Stimulated activated CD4-positive, alpha-beta T cell treated with anti-CD3 and anti-CD28 coated beads, TNF-alpha, amount 100 ng/mL, for 4 hours (primary cell): ENCODE results near the gene ABCA10.
A peak's percentile ranks its signal among the peaks of the same experiment; 100 is the strongest.
"Not testable (repeated sequence)": the region's sequence is repeated elsewhere in the genome, so short reads cannot be mapped to it uniquely, and the experiment has no call there.

Experiments used
- DNase-seq, 3 experiments: peaks; one replicate each; pipeline ENCODE4 v3.0.0-alpha.2; 2020; ENCODE audit warnings: low read depth in 3 of 3

ABCA10 gene, protein sequence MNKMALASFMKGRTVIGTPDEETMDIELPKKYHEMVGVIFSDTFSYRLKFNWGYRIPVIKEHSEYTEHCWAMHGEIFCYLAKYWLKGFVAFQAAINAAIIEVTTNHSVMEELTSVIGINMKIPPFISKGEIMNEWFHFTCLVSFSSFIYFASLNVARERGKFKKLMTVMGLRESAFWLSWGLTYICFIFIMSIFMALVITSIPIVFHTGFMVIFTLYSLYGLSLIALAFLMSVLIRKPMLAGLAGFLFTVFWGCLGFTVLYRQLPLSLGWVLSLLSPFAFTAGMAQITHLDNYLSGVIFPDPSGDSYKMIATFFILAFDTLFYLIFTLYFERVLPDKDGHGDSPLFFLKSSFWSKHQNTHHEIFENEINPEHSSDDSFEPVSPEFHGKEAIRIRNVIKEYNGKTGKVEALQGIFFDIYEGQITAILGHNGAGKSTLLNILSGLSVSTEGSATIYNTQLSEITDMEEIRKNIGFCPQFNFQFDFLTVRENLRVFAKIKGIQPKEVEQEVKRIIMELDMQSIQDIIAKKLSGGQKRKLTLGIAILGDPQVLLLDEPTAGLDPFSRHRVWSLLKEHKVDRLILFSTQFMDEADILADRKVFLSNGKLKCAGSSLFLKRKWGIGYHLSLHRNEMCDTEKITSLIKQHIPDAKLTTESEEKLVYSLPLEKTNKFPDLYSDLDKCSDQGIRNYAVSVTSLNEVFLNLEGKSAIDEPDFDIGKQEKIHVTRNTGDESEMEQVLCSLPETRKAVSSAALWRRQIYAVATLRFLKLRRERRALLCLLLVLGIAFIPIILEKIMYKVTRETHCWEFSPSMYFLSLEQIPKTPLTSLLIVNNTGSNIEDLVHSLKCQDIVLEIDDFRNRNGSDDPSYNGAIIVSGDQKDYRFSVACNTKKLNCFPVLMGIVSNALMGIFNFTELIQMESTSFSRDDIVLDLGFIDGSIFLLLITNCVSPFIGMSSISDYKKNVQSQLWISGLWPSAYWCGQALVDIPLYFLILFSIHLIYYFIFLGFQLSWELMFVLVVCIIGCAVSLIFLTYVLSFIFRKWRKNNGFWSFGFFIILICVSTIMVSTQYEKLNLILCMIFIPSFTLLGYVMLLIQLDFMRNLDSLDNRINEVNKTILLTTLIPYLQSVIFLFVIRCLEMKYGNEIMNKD (N-terminal part only)

DNA sequence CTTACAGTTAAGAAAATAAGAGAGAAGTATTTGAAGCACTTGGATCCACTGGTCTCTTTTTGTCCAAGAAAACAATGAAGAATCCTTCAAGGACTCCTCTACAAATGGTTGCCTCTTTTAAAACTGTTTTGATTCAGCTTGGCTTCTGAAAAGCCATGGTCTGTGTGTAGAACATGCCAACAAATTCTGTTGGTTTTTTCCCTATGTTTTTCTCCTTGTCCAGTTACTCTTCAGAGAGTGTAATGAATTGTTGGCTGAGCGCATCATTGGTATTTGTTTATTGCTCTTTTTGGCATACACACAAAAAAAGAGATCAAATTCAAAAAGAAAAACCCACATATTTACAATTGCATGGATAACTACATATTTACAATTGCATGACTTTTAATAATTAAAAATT lies at the start of gene ABCA10:
ABCA10 (minus strand) TSS at position 249 of the 400 bp plus-strand sequence. CDS start 3,466 bp downstream, outside the sequence.
- DNase-seq = no peak

DNA sequence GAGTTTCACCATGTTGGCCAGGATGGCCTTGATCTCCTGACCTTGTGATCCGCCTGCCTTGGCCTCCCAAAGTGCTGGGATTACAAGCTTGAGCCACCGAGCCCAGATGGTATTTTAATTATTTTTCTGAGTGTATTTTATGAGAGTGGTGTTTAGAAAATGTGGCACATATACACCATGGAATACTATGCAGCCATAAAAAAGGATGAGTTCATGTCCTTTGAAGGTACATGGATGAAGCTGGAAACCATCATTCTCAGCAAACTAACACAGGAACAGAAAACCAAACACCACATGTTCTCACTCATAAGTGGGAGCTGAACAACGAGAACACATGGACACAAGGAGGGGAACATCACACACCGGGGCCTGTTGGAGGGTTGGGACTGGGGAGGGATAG lies 47.7 kb upstream of the ABCA10 start:
- DNase-seq = not testable (repeated sequence)

DNA sequence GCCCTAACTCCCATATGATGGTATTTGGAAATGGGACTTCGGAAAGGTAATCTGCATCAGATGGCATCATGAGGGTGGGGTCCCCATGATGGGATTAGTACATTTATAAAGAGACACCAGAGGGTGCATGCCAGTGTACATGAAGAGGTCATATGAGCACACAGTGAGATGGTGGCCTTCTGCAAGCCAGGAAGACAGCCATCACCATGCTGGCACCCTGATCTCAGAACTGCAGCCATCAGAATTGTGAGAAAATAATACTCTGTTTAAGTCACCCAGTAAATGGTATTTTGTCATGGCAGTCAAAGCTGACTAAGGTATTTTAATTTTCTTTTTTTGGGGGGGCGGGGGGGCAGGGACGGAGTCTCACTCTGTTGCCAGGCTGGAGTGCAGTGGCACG lies 47.1 kb upstream of the ABCA10 start:
- no peak for DNase-seq

DNA sequence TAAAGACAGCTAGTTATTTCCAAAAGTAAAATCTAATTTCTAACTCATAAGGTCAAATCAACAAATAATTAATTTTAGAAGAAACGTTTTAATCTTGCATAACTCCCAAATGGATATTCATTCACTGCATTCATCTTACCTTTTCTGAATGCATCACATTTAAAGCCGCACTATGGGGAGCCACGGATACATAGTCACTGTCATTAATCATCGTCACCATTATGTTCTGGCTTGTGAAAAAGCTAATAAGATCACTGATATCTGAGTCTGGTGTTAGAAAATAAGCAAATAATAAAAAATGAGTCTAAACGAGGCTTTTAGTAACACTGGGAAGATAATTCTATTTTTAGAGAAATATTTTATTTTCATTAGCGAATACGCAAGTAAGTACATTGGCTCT lies 42.4 kb upstream of the ABCA10 start:
- DNase-seq = no peak

DNA sequence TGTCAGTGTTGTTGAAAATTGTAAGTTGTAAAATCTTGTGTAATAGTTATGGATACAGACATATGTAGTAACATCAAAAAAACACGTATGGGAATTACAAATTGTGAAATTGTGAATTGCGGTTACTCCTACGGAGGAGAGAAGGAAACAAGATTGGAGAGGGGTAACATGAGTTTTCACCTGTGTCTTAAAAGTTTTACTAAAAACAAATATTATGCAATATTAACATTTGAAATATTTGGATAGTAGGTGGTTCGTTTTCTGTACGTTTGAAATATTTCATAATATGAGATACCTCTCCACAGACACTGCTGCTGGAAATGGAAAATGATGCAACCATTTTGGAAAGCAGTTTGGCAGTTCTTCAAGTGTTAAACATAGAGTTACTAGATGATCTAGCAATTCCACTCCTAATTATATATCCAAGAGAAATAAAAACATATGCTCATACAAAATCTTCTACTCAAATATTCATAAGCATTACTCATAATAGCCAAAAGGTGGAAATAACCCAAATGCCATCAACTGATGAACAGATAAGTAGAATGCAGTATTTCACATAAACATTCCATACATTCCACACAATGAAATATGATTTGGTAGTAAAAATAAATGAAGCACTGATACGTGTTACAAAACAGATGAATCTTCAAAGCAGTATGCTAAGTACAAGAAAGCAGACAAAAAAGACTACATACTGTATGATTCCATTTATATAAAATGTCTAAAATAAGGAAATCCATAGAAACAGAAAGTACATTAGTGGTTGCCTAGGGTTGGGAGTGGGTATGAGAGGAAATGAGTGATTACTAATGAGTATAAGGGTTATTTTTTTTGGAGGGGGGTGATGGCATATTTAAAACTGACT lies 40.7 kb upstream of the ABCA10 start:
- DNase-seq = no peak

DNA sequence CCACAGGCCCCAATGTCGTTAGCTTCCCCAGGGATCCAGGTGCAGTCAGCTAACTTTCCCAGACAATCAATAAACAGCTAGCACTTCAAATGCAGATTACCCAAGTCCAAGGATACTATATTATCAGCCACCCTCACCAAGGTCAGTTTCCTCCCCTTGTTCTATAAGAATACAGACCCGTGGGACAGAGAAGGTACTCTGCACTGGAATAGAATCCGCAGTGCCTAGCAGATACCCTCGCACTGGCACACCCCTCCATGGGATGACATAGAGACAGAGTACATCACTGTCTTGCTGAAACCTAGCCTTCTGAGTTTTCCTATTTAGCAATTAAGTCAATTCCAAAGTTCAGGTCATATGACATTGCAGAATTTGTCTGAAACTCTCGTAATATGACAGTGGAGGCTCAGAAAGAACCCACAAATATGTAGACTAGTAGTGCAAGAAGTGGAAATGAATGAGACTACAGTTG lies 40.0 kb upstream of the ABCA10 start:
- DNase-seq = no peak

DNA sequence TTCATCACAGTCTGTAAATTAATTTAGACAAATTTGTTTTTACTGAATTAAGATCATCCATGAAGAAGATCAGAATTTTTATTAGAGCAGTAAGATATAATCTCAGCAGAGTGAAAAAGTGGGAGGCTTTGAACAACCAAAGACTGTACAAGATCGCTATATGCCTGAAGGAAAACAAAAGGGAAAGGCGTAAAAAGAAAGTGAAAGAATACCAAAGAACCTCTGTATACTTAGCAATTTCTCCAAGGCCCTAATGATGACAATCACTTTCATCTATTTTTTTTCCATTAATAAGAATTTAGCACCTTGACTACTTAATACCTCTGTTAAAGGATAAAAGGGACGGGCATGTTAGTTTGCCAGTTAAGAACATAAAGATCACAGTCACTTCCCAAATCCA lies 38.6 kb upstream of the ABCA10 start:
- no peak for DNase-seq

DNA sequence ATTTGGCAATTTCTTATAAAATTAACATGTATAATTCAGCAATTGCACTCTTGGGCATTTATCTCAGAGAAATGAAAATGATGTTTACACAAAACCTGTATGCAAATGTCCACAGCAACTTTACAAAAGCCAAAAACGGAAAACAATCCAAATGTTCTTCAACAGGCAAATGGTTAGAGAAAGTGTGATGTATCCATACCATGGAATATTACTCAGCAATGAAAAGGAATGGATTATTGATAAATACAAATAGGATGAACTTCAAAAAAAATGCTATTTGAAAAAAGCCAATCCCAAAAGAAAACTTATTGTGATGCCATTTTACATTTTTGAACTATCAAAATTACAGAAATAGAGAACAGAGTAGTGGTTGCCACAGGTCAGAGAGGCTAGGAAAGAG lies 37.2 kb upstream of the ABCA10 start:
- no peak for DNase-seq

DNA sequence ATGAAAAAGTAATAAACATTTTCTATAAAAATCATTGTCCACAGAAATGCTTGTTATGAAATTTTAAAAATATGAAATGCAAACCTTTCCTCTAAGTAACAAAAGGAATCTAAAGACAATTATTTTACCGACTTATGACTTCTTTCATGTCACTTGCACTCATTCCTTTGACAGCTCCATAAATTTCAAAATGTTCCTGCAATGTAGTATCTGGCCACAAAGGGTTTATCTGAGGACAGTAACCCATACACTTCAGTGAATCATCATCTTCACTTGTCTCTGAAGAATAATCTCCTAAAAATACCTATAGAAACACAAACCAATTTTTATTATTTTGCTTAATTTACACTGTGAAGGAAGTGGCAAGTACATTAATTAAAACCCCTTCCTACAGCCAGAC lies 25.6 kb upstream of the ABCA10 start:
- DNase-seq = no peak

DNA sequence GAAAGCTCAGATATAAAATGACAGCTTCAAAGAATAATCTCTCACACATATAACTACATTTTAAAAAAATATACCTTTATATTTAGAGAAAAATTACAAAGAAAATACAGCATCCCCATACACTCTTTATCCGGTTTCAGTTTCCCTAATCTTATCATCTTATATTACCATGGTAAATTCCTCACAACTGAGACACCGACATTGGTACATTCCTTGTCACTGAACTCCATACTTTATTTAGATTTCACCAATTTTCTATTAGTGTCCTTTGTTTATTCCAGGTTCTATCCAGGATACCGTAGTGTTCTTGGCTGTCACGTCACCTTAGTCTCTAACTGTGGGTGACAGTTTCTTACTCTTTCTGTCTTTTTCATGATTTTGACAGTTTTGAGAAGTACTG lies 22.0 kb upstream of the ABCA10 start:
- DNase-seq = no peak

DNA sequence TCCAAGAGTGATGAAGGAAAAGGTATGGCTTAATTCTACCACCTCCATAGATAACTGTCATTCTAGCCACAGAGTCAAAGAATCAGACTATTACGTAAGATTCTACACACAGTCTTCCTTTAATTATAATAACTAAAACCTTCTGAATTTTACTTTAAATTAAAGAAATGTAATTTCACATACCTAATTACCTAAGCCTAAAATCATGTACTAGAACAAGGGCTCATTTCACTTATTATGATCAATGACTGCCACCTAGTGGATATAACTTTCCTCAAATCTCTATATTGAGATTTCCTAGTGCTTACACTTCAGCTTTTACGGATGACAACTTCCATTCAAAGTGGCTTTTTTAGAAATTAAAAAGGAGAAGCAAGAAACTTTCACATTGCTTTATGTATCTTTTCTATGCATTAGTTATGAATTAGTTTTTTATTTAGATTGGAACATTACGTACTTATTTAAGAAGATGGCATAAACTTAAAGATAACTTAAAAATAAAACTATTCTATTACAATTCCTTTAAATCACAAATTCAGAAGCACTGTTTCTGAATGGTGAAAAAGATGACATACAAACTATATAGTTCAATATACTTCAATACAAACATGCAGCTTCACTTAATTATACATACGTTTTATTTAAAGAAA lies 18.2 kb upstream of the ABCA10 start:
- DNase-seq = no peak

DNA sequence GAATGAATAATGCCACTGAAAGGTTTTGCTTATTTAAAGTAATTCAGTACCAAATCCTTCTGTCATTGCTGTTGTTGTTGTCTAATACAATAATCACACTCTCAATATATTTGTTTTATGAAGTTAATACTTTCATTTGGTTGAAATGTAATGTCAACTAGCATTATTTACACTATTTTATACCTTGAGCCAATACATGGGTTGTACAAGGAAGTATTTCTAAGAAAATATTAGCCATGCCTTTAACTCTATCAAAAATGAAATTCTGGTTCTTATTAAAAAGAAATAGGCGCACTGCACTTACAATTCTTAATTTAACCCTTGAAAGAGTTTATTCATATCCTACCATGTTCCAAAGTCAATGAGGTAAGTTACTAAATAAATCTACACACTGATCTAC lies 17.6 kb upstream of the ABCA10 start:
- no peak for DNase-seq

DNA sequence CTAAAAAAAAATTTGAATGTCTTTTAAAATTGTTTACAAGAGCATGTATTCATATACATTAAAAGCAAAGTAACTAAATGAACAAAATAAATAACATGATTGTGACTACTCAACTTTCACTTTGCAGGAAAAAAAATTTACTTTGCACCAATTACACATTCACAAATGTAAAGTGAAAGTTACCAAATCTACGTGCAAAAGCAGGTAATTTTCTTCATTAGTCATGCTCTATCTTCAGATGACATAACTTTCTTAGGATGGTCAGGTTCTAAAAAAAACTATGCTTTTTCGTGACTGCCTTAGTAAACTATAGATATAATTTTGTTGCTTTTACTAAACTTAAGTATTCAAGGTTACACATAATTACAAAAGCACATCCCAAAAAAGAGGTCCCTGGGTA lies 17.0 kb upstream of the ABCA10 start:
- DNase-seq = no peak

DNA sequence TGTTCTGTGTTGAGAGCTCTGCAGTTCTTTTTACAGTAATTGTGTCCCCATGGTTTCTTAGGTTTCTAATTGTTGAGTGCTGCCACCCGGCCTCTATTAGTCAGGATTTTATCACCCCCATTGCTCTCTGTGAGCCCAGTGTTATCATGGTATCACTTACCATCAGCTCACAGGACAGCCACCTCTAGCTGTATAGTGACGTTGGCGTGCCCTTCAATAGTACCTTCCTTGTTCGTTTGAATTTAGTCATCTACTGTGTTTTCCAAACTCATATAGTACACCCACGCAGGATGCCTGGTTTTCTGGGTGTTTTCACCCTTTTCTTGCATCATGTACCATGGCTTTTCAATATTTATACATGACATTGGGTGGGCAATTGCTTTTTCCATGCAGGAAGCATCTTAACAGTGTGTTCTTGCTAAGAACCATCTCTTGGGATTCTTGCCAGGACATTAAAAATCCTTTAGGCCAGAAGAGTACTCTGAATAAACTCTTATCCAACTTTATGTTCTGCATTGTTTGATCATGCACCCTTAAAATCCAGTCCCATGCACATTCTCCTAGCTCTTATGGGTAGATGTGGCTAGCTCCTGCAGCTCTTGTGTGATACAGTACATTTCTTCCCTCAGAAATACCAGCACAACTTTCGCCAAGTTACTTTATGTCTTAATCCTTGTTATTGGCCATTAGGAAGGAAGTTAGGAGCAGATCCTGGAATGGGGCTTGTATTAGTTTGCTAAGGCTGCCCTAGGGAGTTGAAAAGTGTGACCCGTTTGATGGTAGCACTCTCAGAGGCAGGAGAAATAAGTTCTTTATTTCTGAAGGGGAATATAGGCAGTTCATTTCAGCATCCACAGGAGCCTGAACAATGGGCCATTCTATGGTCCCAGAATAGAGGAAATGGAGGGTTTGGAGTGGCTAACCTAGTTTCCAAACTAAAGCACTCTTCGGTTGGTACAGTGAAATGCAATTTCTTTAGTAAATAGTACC lies 11.3 kb upstream of the ABCA10 start:
- DNase-seq = no peak

DNA sequence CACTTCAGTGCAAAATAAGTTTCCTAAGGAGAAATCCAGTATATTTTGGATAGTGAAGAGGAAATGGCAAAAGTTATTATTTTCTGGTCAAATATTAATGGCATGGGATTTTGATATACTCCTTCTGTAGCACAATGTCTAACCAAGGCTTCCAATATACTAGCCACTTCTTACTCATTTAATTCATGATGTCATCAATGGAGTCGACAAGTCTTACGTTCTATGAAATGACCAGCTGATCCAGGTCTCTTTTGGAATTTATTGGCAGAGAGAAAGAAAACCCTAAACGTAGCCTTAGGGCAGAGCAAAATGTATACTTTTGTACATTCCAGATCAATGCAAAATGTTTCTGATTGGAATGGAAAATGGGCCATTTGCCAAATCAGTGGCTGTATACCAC lies 8.3 kb upstream of the ABCA10 start:
- DNase-seq = no peak

DNA sequence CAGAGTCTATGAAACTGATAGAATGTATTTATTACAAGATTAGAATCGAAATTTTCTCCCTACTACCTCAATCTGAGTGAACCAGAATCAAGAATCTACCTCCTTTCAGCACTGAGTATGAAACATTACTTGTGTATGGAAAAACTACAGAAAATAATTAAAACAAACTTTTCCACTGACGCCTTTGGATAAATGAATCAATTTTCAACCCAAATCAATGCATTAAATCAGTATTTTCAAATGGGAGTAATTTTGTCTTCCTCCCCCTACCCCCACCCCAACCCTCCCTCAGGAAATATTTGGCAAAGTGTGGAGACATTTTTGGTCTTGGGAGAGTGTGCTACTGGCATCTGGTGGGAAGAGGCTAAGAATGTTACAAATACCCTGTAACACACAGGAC lies 7.8 kb upstream of the ABCA10 start:
- no peak for DNase-seq

DNA sequence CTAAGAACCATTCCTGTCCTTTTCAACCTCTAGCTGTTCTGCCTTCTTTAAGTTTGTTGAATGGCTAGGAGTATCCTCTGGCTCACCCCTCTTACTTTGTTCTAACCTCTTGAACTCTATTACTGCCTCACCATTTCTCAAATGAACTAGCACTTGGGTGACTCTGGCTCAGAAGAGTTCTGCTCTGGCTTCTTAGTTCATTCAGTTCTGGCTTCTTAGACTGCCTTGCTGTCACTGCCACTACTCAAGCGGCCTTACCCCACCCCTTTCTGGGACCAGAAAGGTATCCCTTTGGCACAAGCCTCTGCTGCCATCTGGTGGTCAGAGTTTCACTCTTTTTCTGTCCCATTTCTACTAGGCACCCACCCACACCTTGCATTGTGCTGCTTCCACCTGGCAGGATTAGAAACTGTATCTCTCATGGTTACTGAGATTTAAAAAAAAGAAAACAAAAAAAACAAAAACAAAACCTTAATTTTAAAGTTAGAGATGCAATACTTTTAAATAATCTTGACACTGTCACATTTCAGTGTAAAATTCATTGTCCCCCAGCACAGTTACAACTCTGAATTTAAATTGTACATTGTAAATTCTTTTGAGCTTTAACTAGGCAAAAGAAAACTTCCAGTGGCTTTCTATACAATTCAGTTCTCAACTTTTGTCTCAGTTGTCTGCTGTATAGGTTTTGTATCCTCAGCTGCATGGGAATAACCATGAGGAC lies 6.9 kb upstream of the ABCA10 start:
- peak in 2 of 3 experiments; percentile 10 to 22 for DNase-seq

DNA sequence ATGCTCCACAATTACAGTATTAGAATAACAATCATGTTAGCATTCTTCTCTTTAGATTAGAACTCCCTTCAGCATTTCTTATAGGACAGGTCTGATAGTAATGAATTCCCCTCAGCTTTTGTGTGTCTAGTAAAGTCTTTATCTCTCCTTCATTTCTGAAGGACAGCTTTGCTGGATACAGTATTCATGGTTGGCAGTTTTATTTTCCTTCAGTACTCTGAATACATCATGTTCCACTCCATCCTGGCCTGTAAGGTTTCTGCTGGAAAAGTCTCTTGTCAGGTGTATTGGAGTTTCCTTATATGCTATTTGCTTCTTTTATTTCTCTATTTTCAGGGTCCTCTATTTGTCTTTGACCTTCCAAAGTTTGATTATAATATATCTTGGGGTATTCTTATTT lies 4.0 kb upstream of the ABCA10 start:
- DNase-seq = no peak

DNA sequence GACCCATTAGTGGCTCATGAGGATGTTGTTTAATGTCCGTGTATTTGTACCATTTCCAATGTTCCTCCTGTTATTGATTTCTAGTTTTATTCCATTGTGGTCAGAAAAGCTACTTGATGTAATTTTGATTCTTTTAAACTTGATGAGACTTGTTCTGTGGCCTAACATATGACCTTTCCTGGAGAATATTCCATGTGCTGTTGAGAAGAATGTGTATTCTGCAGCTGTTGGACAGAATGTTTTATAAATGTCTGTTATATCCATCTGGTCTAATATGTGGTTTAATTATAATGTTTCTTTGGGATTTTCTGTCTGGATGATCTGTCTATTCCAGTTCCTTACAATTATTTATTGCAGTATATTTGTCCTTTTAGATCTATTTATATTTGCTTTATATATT lies 2.9 kb upstream of the ABCA10 start:
- no peak for DNase-seq
